ENCODE measurements around the gene PGD.

Gene PGD

DNA sequence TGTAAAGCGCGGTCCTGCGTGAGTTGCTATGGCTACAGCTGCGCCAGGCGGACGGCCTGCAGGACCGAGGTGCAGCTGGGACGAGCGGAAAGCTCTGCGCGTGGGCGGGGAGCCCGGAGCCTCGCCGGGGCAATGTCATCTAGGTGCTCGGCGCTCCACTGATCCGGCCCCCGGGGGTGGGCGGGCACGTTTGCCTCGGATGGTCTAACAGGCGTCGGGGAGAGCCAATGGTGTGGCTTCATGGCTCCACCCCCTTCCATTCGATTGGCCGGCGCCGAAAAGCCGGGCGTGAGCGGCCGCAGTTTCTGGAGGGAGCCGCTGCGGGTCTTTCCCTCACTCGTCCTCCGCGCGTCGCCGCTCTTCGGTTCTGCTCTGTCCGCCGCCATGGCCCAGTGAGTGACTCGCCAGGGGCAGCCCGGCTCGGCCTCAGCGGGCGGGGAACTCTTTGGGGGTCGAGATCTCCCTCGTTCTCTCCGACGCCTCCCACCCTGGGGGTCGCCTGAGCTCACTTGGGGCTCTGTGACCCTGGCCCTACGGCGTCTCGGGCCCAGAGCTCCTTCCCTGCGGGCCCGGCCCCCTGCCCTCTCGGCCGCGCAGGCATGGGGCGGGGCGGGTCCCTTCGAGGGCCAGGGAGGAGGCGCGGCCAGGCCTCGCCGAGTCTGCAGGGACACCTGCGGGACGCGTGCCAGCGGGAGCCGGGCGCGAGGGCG is at the start of gene PGD:
TSS of gene PGD (plus strand) at position 331 of the 710 bp plus-strand sequence. CDS start at position 385, 54 bp downstream.
- DNase-seq (ENCODE audit: low spot score): peak; percentile 100

DNA sequence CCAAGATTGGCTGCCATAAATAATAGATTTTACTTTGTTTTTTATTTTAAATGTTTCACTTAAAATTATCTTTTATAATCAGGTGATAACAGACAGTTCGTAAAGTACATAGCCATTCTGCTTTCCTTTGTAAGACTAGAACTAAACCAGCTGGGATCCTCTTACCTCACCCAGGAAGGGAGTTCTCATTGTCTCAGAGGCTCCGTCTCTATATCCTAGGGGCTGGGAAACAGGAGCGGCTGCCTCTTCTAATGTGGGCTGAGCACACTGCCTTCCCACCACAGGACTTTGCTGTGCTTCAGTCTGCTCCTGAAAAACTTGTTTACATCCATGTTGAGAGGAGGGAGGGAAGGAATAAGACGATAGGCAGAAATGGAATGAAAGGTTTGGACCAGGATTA is 45.6 kb upstream of the PGD start:
- no peak for DNase-seq (ENCODE audit: low spot score)

DNA sequence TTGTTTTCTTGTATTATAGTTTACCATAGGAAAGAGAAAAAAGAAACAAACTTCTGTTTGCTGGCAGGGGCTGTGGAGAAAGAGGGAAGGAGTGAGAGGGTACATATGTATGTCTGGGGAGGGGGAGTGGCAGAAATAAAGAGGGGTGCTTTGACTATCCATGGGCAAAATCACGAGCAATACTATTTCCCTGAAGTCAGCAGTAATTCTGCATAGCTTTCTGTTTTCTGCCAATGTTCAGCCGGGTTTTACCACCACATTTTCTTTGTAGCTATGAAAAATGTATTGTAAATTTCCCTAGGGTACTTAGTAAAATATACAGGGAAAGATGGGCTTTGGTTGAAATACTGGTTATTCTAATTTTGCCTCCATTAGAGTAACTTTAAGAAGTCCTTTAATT is 45.2 kb upstream of the PGD start:
- no peak for DNase-seq (ENCODE audit: low spot score)

DNA sequence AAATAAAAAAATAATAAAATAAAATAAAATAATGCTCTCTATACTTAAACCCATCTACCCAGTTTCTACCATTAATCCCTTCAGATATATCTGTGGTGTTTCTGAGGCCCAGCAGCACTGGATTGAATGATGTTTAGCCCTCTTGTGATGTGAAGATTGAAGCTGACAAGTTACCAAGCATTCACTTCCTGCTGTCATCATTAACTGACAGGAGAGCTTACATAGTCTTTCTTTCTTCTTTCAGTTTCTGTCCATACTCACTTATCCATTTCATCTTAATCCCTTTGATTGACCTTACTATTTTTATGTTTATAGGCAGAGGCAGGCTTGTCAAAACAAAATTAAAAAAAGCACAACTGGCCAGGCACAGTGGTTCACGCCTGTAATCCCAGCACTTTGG is 38.8 kb upstream of the PGD start:
- DNase-seq (ENCODE audit: low spot score): no peak

DNA sequence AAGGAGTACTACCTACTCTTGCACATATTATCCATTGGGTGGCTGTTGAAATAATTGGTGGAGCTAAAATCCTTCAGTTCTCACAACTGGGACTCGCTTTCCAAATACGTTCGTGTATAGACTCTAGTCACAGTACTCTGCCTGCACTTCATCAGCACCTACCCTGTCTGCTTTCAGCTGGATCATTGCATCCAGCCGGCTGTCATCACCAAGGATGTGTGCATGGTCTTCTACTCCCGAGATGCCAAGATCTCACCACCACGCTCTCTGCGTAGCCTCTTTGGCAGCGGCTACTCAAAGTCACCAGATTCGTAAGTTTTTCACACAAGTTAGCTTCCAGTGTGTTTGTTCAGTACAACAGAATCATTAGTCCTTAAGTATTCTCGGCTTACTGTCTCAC is 37.3 kb upstream of the PGD start:
- no peak for DNase-seq (ENCODE audit: low spot score)

DNA sequence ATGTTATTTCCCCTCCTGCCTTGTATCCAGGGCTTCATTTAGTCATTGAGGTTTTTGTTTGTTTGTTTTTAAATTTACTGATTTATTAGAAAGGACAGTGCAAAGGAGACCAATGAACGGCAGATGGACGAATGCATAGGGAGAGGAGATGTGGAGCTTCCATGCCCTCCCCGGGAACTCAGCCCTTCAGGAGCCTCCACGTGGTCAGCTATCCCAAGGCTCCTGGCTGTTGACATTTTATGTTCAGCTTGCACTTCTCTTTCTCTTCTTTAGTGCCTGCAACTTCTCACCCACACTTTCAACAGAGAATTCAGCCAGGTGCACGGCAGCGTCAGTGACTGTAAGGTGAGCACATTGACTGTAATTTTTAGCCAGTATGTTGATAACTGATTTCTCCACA is 30.7 kb upstream of the PGD start:
- DNase-seq (ENCODE audit: low spot score): no peak

DNA sequence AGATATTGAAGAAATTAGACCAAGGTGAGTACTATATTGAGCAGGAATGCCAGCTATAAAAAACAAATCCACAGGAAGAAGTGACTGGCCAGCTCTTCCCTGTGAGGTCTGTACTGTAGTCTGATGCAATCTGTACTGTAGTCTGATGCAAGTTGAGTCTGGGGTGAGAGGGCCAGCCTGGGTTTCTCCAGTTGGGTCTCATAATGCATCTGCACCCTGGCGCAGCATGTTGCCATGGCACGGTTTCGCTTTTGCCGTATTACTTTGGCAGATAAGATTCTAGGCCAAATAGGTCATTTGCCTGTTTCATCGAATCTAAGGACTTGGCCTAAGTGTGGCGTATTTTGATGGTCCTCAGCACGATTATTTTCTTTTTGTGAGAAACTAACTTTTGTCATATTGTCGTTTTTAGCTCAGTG is 24.4 kb upstream of the PGD start:
- DNase-seq (ENCODE audit: low spot score): no peak

DNA sequence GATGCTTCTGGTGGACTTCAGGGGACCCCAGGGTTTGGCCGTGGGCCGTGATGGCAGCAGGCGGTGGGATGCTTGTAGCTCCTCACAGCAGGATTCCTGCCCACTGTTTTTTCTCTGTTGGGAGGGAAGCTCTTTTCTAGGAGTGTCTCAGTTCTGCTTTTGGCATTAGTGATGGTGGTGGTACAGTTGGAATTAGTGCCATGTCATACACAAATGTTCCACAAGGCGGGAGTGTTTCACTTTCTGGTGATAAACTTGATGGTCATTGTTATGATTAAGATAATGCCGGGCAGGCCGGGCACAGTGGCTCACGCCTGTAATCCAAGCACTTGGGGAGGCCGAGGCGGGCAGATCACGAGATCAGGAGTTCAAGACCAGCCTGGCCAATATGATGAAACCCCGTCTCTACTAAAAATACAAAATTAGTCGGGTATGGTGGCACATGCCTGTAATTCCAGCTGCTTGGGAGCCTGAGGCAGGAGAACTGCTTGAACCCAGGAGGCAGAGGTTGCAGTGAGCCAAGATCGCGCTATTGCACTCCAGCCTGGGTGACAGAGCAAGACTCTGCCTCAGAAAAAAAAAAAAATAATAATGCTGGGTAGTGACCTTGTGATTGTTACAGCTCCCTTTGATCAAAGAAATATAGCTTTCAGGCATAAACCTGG is 21.4 kb upstream of the PGD start:
- peak; percentile 75 for DNase-seq (ENCODE audit: low spot score)

DNA sequence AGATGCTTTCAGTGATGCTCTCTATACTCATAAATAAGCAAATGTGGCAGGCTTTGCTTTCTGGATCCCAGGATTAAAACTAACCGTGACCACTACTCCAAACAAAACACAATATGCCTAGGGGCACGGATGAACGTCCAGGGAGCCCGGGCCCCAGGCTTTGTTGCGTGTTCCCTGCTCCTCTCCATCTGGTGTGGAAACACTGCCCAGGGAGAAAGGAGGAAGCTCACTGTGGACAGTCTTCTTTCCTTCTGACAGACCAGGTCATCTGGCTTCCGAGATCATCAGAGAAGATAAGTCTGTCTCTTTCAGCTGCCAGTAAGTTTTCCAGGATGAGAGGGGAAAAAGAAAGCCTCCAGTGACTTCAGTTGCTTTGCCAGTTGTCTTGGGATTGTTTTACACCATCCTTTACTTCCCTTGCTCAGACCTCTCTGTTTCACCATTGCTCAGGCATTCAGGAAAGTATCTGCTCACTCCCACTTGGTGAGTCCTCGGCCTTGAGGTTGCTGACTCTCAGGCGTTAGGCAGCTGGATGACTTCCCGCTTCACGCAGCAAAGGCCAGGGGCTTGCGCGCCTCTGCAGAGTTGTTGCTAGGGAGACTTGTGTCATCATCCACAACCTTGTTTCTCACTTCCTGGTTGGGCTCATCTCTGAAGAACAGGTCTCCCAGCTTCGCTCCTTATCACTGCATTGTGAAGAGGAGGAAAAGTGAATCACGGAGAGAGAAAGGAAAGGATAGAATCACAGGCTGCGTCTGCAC is 20.6 kb upstream of the PGD start:
- DNase-seq (ENCODE audit: low spot score): no peak

DNA sequence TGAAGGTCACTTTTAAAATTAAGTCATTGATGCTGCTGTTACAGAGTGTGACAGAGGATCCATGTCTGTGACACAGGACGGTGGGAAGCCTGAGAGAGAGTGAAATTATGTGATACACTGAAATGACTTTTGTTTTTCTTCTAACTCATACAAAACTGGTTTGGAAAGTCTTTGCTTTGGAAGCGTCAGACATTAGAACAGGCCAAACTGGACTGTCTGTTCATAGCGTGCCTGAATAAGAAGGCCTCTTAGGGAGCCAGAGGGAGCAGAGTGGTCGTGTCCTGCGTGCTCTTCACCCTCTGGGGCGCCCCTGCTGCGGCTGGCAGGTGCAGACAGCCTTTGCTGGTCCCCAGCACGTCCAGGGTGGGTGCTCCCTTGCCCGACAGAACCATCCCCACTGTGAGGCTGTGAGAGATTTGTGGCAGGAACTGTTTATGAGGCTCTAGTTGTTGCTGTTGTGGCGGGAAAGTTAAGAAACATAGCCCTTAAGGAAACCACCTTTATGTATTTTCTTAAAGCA is 19.7 kb upstream of the PGD start:
- DNase-seq (ENCODE audit: low spot score): no peak

DNA sequence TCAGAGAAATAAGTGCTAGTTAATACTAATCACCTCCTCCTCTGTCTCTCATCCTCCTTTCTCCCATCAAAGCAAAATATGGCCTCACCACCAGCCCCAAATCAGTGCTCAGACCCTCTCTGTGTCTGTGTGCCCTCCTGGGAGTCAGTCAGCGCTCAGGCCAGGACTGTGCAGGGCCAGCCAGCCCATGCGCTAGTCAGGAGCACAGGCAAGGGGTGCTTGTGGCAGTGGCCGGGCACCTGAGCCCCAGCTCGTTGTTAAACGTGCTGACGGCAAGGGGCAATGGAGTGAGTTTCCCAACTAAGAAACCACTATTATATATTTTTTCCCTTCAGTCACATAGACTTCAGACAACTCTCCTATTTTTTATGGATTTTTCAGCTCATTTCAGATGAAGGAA is 19.2 kb upstream of the PGD start:
- no peak for DNase-seq (ENCODE audit: low spot score)

DNA sequence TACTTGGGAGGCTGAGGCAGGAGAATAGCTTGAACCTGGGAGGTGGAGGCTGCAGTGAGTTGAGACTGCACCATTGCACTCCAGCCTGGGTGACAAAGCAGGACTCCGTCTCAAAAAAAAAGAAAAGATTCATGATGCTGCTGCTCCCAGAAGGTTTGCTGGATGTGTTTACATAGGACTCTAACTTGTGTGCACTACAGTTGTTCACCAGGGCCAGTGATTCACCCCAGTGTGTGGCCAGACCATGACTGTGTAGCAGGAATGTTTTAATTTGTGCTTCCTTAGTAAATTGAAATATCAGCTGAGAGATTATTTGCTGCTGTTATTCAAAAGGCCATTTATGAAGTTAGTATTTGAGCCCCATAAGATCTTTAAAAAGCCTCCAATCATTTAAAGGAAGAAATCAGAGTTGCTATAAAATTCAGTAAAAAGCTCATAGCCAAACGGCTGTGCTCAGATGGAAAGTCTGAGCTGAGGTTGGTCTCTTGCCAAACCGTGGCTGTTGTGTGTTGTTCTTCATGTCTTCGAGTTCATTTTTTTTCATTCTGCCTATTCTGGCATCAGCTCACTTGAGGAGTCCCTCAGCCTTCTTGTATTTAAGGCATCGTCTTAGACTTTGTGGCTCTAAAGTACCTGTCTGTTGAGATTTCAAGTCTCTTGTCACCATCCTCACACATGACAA is 18.1 kb upstream of the PGD start:
- peak; percentile 85 for DNase-seq (ENCODE audit: low spot score)

DNA sequence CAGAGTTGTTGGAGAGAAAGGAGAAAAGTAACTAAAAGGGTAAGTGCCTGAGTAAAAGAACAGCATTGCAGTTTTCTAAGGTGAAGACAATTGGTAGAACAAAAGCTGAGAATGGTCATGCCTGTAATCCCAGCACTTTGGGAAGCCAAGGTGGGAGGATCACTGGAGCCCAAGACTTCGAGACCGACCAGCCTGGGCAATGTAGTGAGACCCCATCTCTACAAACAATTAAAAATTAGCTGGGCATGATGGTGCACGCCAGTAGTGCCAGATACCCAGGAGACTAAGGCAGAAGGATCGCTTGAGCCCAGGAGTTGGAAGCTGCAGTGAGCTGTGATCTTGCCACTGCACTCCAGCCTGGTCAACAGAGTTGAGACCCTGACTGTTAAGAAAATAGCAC is 15.2 kb upstream of the PGD start:
- DNase-seq (ENCODE audit: low spot score): no peak

DNA sequence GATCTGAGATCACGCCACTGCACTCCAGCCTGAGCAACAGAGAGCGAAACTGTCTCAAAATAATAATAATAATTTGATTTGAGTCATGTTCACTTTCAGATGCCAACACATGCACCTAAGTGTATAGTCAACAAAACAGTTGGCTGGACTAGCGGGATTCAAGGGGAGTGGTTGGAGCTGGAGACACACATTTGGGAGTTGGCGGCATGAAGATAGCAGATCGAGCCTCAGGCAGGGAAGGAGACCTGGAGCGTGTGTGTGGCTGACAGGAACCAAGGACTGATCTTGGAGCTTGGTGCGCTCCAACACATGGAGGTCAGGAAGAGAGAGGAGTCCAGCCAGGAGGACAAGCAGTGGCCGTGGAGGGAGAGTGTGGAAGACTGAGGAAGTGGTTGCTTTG is 14.6 kb upstream of the PGD start:
- no peak for DNase-seq (ENCODE audit: low spot score)

DNA sequence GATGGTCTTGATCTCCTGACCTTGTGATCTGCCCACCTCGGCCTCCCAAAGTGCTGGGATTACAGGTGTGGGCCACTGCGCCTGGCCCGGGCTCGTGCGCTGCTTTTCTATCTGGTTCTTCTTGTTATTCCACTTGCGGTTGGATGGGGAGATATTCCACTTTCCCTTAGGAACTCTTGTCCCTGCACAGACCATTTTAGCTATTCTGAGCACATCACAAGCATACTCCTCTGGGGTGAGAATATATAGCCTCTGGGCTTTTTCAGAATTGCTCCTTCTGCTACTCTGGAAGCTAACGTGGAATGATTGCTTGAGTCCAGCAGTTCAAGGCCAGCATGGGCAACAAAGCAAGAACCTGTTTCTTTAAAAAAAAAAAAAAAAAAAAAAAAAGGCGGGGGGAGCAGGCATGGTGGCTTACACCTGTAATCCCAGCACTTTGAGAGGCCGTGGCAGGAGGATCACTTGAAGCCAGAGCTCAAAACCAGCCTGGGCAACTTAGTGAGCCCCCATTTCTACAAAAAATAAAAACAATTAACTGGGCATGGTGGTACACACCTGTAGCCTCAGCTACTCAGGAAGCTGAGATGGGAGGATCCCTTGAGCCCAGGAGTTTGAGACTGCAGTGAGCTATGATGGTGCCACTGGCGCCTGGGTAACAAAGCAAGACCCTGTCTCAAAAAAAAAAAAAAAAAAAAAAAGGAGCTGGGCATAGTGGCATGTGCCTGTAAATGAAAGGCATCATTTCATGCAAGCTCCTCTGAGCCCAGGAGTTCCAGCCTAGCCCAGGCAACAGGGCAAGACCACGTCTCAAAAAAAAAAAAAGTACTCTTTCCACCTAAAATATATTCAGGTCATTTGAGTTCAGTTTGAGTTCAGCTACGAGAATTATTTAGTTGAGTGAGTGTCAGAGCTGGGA is 11.8 kb upstream of the PGD start:
- no peak for DNase-seq (ENCODE audit: low spot score)

DNA sequence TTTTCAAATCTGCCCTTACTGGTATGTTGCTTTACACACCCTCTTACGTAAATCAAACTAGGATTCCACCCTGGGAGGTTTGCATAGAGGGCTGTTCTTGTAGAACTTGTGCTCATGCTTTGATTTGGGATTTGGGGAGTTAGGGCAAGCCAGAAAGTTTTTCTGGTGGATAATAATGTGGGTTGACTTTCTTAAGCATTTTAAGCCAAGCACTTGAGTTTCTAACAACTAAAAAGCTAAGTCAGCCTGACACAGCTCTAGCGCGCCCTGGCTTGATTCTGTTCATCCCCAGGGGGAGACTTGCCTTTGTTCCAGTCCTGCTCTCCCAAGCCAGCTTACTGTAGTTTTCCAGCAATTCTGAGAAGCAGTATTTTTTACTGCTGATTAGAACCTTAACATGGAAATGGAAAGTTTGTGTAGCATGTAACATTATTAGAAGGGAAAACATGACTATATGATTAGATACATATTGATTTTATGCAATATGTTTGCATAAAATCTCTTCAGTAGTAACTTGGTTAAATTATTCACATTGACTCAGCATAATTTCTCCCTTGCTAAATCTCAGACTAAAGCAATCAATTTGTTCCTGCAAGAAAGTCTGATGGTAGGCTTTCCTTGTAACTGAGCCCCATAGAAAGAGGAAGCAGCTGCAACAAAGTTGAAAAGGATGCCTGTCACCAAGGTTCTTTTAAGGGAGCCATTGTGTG is 11.0 kb upstream of the PGD start:
- DNase-seq (ENCODE audit: low spot score): peak; percentile 46

DNA sequence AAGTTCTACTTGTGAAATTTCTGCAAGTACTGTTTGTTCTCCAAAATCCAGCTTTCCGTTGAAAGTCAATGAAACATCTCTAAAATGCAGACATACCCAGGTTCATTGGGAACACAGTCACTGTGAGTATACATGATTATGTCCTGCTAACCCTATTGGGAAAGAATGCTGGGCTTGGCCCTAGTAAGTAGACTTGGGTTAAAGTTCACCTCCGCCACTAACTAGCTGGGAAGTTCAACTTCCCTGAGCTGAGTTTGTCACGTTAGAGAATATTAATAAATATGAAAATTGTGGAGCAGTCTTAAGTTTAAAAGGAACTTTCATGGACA is 10.5 kb upstream of the PGD start:
- no peak for DNase-seq (ENCODE audit: low spot score)

DNA sequence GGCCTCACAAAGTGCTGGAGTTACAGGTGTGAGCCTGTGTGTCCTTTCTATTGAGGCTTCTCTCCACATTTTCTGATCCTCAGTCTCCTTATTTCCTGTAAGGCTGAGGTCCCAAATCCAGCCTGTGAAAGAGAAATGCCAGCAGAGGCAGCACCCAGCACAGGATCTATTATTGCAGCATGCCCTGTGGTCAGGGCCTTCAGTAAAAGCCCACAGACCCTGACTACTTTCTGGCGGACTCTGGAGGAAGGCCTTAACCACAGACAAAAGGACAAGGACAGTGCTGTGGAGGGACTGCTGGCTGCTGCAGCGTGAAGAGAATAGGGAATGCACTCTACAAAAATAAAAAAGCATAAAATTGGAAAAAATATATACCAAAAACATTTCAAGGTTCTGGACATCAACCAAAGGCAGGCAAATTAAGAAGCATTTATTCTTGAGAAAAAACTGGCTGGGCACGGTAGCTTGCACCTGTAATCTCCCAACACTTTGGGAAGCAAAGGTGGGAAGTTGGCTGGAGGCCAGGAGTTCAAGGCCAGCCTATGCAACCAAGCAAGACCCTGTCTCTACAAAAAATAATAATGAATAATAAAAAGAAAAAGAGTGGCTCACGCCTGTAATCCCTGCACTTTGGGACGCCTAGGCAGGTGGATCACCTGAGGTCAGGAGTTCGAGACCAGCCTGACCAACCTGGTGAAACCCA is 9.4 kb upstream of the PGD start:
- no peak for DNase-seq (ENCODE audit: low spot score)

DNA sequence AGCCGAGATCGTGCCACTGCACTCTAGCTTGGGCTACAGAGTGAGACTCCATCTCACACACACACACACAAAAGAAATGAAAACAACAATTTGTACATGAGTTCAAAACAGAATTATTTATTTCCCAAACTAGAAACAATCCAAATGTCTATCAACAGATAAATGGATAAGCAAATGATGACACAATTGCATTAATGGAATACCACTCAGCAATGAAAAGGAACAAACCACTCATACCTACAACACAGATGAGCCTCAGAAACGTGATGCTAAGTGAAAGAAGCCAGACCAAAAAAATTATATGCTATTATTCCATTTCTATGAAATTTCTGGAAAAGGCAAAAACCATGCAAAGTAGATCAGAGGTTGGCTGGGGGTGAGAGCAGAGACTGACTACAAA is 2.0 kb upstream of the PGD start:
- DNase-seq (ENCODE audit: low spot score): no peak

DNA sequence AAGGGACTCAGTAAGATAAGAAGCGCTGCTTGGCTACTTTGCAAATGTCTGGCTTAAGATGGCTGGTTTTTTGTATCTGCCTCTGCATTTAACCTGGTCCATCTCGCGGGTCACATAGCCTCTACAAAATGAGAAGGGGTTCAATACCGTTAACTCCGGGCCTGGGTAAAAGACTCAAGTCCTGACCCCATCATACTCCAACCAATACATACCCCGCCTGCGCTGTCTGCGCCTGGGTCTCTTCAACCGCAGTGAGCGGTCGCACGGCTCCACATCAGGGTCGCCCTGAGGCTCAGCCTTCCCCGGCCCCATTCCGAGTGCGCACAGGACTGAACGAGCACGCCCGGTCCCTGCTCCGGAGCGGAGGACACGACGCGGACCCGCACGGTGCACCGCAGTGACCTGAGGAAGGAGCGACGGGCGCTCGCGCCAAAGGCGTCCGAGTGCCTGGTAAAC is 558 bp upstream of the PGD start:
- no peak for DNase-seq (ENCODE audit: low spot score)
